ENCODE measurements around the gene GLIS1. TPM values are rescaled to one million over a fixed set of nuclear protein-coding genes. Genes with fewer than 3 reads are reported as not detected.
A peak's percentile ranks its signal among the peaks of the same experiment; 100 is the strongest.

The GLIS1 gene
- total RNA-seq, 2 experiments from 2014 or later, result not detected

GRCh38 chr1:53636621-53637171 is 102.3 kb downstream of the GLIS1 start:
- H3K36me3 Mint-ChIP-seq (ENCODE audit: low read depth), result no peaks in the 10 kb centered on the region
- no peak overlapping the region for H3K27ac Mint-ChIP-seq
- DNase-seq, result no peak

GRCh38 chr1:53634571-53634979 is 104.4 kb downstream of the GLIS1 start:
- H3K9me3 Mint-ChIP-seq, result no peaks in the 10 kb centered on the region
- no peak for DNase-seq
- no peak overlapping the region for H3K27ac Mint-ChIP-seq
- ChIA-PET CTCF (no interaction called here), POLR2A (no interaction called here)
- H3K4me3 Mint-ChIP-seq, result no peak overlapping the region
- no peaks in the 10 kb centered on the region for H3K27me3 Mint-ChIP-seq
- H3K36me3 Mint-ChIP-seq (ENCODE audit: low read depth), result no peaks in the 10 kb centered on the region
- H3K4me1 Mint-ChIP-seq, result no peaks in the 10 kb centered on the region

More at GRCh38 chr1:53636621-53637171, 102.3 kb downstream of the GLIS1 start:
- no peaks in the 10 kb centered on the region for H3K27me3 Mint-ChIP-seq
- H3K4me3 Mint-ChIP-seq, result no peak overlapping the region
- no peaks in the 10 kb centered on the region for H3K9me3 Mint-ChIP-seq
- POLR2A ChIA-PET, result no interaction called here
- CTCF ChIA-PET, result interaction anchor here (0.8 kb wide), 1 partner anchor 9 kb away, joined by 3 read pairs; no protein-coding TSS in a partner anchor
- H3K4me1 Mint-ChIP-seq, result no peaks in the 10 kb centered on the region

- no peak for DNase-seq
- Mint-ChIP-seq H3K36me3 (ENCODE audit: low read depth) (no peaks in the 10 kb centered on the region), H3K9me3 (no peaks in the 10 kb centered on the region), H3K4me1 (no peaks in the 10 kb centered on the region), H3K4me3 (no peak overlapping the region), H3K27ac (no peak overlapping the region), H3K27me3 (no peaks in the 10 kb centered on the region)
- POLR2A ChIA-PET, result no interaction called here
- CTCF ChIA-PET, result no interaction called here
Observed at GRCh38 chr1:53633073-53633704, 105.8 kb downstream of the GLIS1 start.

GRCh38 chr1:53631622-53632310 is 107.2 kb downstream of the GLIS1 start:
- POLR2A ChIA-PET, result no interaction called here
- H3K36me3 Mint-ChIP-seq (ENCODE audit: low read depth), result no peaks in the 10 kb centered on the region
- no peak overlapping the region for H3K27ac Mint-ChIP-seq
- CTCF ChIA-PET, result no interaction called here
- H3K9me3 Mint-ChIP-seq, result no peaks in the 10 kb centered on the region
- no peaks in the 10 kb centered on the region for H3K27me3 Mint-ChIP-seq
- H3K4me1 Mint-ChIP-seq, result no peaks in the 10 kb centered on the region
- DNase-seq, result no peak
- no peak overlapping the region for H3K4me3 Mint-ChIP-seq

- no peaks in the 10 kb centered on the region for H3K36me3 Mint-ChIP-seq (ENCODE audit: low read depth)
- H3K4me1 Mint-ChIP-seq, result no peaks in the 10 kb centered on the region
- no peak for DNase-seq
- H3K4me3 Mint-ChIP-seq, result no peak overlapping the region
- no peaks in the 10 kb centered on the region for H3K9me3 Mint-ChIP-seq
- CTCF ChIA-PET, result no interaction called here
- no peak overlapping the region for H3K27ac Mint-ChIP-seq
- POLR2A ChIA-PET, result no interaction called here
- H3K27me3 Mint-ChIP-seq, result peaks cover under 1% of the 10 kb centered on the region
Observed at GRCh38 chr1:53629101-53629691, 109.8 kb downstream of the GLIS1 start.

GRCh38 chr1:53628286-53628955 is 110.5 kb downstream of the GLIS1 start:
- peaks cover 8% of the 10 kb centered on the region for H3K27me3 Mint-ChIP-seq
- no peaks in the 10 kb centered on the region for H3K9me3 Mint-ChIP-seq
- H3K36me3 Mint-ChIP-seq (ENCODE audit: low read depth), result no peaks in the 10 kb centered on the region
- H3K27ac Mint-ChIP-seq, result peak overlapping the region; percentile 33
- POLR2A ChIA-PET, result no interaction called here
- DNase-seq, result no peak
- no peak overlapping the region for H3K4me3 Mint-ChIP-seq
- no peaks in the 10 kb centered on the region for H3K4me1 Mint-ChIP-seq
- CTCF ChIA-PET, result no interaction called here

- H3K4me1 Mint-ChIP-seq, result no peaks in the 10 kb centered on the region
- H3K9me3 Mint-ChIP-seq, result no peaks in the 10 kb centered on the region
- peaks cover 10% of the 10 kb centered on the region for H3K27me3 Mint-ChIP-seq
- DNase-seq, result no peak
- POLR2A ChIA-PET, result no interaction called here
- H3K36me3 Mint-ChIP-seq (ENCODE audit: low read depth), result no peaks in the 10 kb centered on the region
- H3K4me3 Mint-ChIP-seq, result no peak overlapping the region
- H3K27ac Mint-ChIP-seq, result no peak overlapping the region
- CTCF ChIA-PET, result interaction anchor here (0.6 to 1.1 kb wide), 2 partner anchors 10 to 33 kb away, joined by 3 read pairs; no protein-coding TSS in a partner anchor
Observed at GRCh38 chr1:53627666-53628065, 111.3 kb downstream of the GLIS1 start.

GRCh38 chr1:53627031-53627430 is 111.9 kb downstream of the GLIS1 start:
- POLR2A ChIA-PET, result no interaction called here
- no peak for DNase-seq
- Mint-ChIP-seq H3K27ac (no peak overlapping the region), H3K4me1 (no peaks in the 10 kb centered on the region), H3K9me3 (no peaks in the 10 kb centered on the region), H3K27me3 (peaks cover 12% of the 10 kb centered on the region), H3K4me3 (no peak overlapping the region), H3K36me3 (ENCODE audit: low read depth) (no peaks in the 10 kb centered on the region)
- CTCF ChIA-PET, result interaction anchor here (0.6 to 1.1 kb wide), 2 partner anchors 10 to 33 kb away, joined by 3 read pairs; no protein-coding TSS in a partner anchor

- no peak overlapping the region for H3K4me3 Mint-ChIP-seq
- H3K27ac Mint-ChIP-seq, result no peak overlapping the region
- H3K4me1 Mint-ChIP-seq, result no peaks in the 10 kb centered on the region
- ChIA-PET POLR2A (no interaction called here), CTCF (interaction anchor here (1.1 to 1.7 kb wide), 2 partner anchors 16 to 34 kb away, joined by 3 to 5 read pairs; no protein-coding TSS in a partner anchor)
- H3K27me3 Mint-ChIP-seq, result peaks cover 12% of the 10 kb centered on the region
- no peaks in the 10 kb centered on the region for H3K36me3 Mint-ChIP-seq (ENCODE audit: low read depth)
- no peak for DNase-seq
- H3K9me3 Mint-ChIP-seq, result no peaks in the 10 kb centered on the region
Observed at GRCh38 chr1:53626616-53627015, 112.3 kb downstream of the GLIS1 start.

GRCh38 chr1:53625766-53626520 is 113.0 kb downstream of the GLIS1 start:
- H3K27me3 Mint-ChIP-seq, result peaks cover 12% of the 10 kb centered on the region
- no peak overlapping the region for H3K27ac Mint-ChIP-seq
- ChIA-PET POLR2A (no interaction called here), CTCF (interaction anchor here (1.7 kb wide), 1 partner anchor 17 kb away, joined by 5 read pairs; no protein-coding TSS in a partner anchor)
- no peaks in the 10 kb centered on the region for H3K9me3 Mint-ChIP-seq
- no peak overlapping the region for H3K4me3 Mint-ChIP-seq
- H3K36me3 Mint-ChIP-seq (ENCODE audit: low read depth), result no peaks in the 10 kb centered on the region
- DNase-seq, result no peak
- no peaks in the 10 kb centered on the region for H3K4me1 Mint-ChIP-seq

- H3K9me3 Mint-ChIP-seq, result no peaks in the 10 kb centered on the region
- POLR2A ChIA-PET, result no interaction called here
- H3K36me3 Mint-ChIP-seq (ENCODE audit: low read depth), result no peaks in the 10 kb centered on the region
- CTCF ChIA-PET, result interaction anchor here (1.7 kb wide), 1 partner anchor 18 kb away, joined by 5 read pairs; no protein-coding TSS in a partner anchor
- H3K4me3 Mint-ChIP-seq, result no peak overlapping the region
- no peaks in the 10 kb centered on the region for H3K4me1 Mint-ChIP-seq
- H3K27me3 Mint-ChIP-seq, result peaks cover 12% of the 10 kb centered on the region
- no peak overlapping the region for H3K27ac Mint-ChIP-seq
- DNase-seq, result no peak
Observed at GRCh38 chr1:53625049-53625448, 113.9 kb downstream of the GLIS1 start.

- Mint-ChIP-seq H3K4me3 (no peak overlapping the region), H3K27ac (no peak overlapping the region), H3K36me3 (ENCODE audit: low read depth) (no peaks in the 10 kb centered on the region), H3K27me3 (peaks cover 12% of the 10 kb centered on the region), H3K9me3 (no peaks in the 10 kb centered on the region), H3K4me1 (no peaks in the 10 kb centered on the region)
- ChIA-PET CTCF (no interaction called here), POLR2A (no interaction called here)
- DNase-seq, result no peak
Observed at GRCh38 chr1:53622531-53622930, 116.4 kb downstream of the GLIS1 start.
